ENCODE measurements around the gene RALGAPA2. TPM values are rescaled to one million over a fixed set of nuclear protein-coding genes. Genes with fewer than 3 reads are reported as not detected.

RALGAPA2 gene
- total RNA-seq, 1 experiment from 2014 or later: 9.8 TPM

- no peaks in the 10 kb centered on the region for H3K27me3 ChIP-seq (ENCODE audit: low read length)
- H2AFZ ChIP-seq (ENCODE audit: low read length): no peak overlapping the region
- POLR2A ChIA-PET (ENCODE audit: unreplicated experiment): no interaction called here
- no peaks in the 10 kb centered on the region for H3K36me3 ChIP-seq (ENCODE audit: low read depth, low read length)
- H3K4me1 ChIP-seq (ENCODE audit: insufficient read depth, low read length): peaks cover 6% of the 10 kb centered on the region
- no peaks in the 10 kb centered on the region for H3K9me3 ChIP-seq (ENCODE audit: low read length)
- ATAC-seq (no peak), DNase-seq (no peak)
- no TSS peak for BruUV-seq (replicated peaks)
- H4K20me1 ChIP-seq (ENCODE audit: low read length): no peaks in the 10 kb centered on the region
- H3K9ac ChIP-seq (ENCODE audit: low read length): no peak overlapping the region
- H3K79me2 ChIP-seq (ENCODE audit: low read length): no peaks in the 10 kb centered on the region
- CTCF ChIA-PET: interaction anchor here (0.6 kb wide), 1 partner anchor 68 kb away, joined by 3 read pairs; no protein-coding TSS in a partner anchor
- H3F3A ChIP-seq (ENCODE audit: low read length, unreplicated experiment): no peaks in the 10 kb centered on the region
- no peak overlapping the region for H3K27ac ChIP-seq (ENCODE audit: low read length)
- TF ChIP-seq, protein P1, sequence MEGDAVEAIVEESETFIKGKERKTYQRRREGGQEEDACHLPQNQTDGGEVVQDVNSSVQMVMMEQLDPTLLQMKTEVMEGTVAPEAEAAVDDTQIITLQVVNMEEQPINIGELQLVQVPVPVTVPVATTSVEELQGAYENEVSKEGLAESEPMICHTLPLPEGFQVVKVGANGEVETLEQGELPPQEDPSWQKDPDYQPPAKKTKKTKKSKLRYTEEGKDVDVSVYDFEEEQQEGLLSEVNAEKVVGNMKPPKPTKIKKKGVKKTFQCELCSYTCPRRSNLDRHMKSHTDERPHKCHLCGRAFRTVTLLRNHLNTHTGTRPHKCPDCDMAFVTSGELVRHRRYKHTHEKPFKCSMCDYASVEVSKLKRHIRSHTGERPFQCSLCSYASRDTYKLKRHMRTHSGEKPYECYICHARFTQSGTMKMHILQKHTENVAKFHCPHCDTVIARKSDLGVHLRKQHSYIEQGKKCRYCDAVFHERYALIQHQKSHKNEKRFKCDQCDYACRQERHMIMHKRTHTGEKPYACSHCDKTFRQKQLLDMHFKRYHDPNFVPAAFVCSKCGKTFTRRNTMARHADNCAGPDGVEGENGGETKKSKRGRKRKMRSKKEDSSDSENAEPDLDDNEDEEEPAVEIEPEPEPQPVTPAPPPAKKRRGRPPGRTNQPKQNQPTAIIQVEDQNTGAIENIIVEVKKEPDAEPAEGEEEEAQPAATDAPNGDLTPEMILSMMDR (conservative IDR thresholded peaks at IDR 0.05; ENCODE audit: low read depth, low read length): no peak
- H3K4me2 ChIP-seq (ENCODE audit: low read length): no peak overlapping the region
- intact Hi-C loops (cut with micrococcal nuclease): no loop called here
- H3K4me3 ChIP-seq (ENCODE audit: low read length): no peak overlapping the region
- H3K9me2 ChIP-seq (replicated peaks; ENCODE audit: low read length): no peaks in the 10 kb centered on the region
These were observed 186.7 kb downstream of the RALGAPA2 start for GRCh38 chr20:20525756-20526155.

DNA sequence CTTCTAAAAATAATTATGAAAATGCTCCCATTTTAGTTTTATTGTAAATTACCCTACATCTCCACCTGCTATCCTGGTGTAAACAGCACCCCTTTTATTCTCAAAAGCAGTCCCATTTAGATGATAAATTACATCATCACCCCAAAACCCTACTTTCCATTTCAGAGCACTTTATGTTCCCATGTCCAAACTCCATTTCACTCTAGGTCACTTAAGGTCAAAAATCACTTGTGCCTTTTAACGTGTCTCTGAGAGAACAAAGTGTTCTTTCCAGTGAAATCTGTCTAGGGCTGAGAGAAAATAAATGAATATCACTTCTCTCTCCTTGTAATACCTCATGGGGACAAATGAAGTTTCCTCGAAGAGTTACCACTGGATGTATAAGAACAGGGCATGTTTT lies 187.2 kb downstream of the RALGAPA2 start:
- intact Hi-C loops (cut with micrococcal nuclease): no loop called here
- no peak overlapping the region for H3K9ac ChIP-seq (ENCODE audit: low read length)
- ATAC-seq: no peak
- no peaks in the 10 kb centered on the region for H3F3A ChIP-seq (ENCODE audit: low read length, unreplicated experiment)
- ChIA-PET CTCF (no interaction called here), POLR2A (ENCODE audit: unreplicated experiment) (no interaction called here)
- H2AFZ ChIP-seq (ENCODE audit: low read length): no peak overlapping the region
- no peaks in the 10 kb centered on the region for H3K36me3 ChIP-seq (ENCODE audit: low read depth, low read length)
- no peaks in the 10 kb centered on the region for H3K9me2 ChIP-seq (replicated peaks; ENCODE audit: low read length)
- no peak for DNase-seq
- H3K9me3 ChIP-seq (ENCODE audit: low read length): no peaks in the 10 kb centered on the region
- peaks cover 12% of the 10 kb centered on the region for H3K4me1 ChIP-seq (ENCODE audit: insufficient read depth, low read length)
- no peaks in the 10 kb centered on the region for H3K79me2 ChIP-seq (ENCODE audit: low read length)
- no peaks in the 10 kb centered on the region for H3K27me3 ChIP-seq (ENCODE audit: low read length)
- no TSS peak for BruUV-seq (replicated peaks)
- H4K20me1 ChIP-seq (ENCODE audit: low read length): no peaks in the 10 kb centered on the region
- H3K4me2 ChIP-seq (ENCODE audit: low read length): no peak overlapping the region
- H3K27ac ChIP-seq (ENCODE audit: low read length): no peak overlapping the region
- no peak overlapping the region for H3K4me3 ChIP-seq (ENCODE audit: low read length)
- TF ChIP-seq, protein P1 (conservative IDR thresholded peaks at IDR 0.05; ENCODE audit: low read depth, low read length): no peak
- TF ChIP-seq EZH2 (IDR thresholded peaks at IDR 0.05; ENCODE audit: low read length, unreplicated experiment): no peak
- no peak for TF ChIP-seq EZH2phosphoT487 (IDR thresholded peaks at IDR 0.05; ENCODE audit: borderline replicate concordance, low read length)

DNA sequence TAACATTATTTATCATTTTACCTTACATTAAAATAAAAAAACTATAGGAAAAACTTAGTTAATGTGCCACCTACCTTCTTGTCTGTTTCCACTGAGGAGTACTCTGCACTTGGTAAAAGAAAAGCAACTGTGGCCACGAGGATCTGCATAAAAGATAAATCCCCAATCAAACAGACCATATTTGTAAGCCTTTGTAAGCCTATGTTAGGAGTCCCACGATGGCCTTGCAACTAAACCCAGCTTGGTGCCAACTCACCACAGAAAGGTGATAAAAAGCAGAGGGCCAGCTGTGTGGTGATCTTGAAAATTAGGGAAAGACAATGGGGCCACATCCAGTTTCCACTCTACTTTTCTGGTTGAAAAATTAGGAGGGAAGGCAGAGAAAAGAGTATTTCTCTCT lies 187.7 kb downstream of the RALGAPA2 start:
- DNase-seq: no peak
- Histone ChIP-seq H3K9me2 (replicated peaks; ENCODE audit: low read length) (no peaks in the 10 kb centered on the region), H3F3A (ENCODE audit: low read length, unreplicated experiment) (no peaks in the 10 kb centered on the region), H2AFZ (ENCODE audit: low read length) (no peak overlapping the region), H3K36me3 (ENCODE audit: low read depth, low read length) (no peaks in the 10 kb centered on the region), H4K20me1 (ENCODE audit: low read length) (no peaks in the 10 kb centered on the region), H3K79me2 (ENCODE audit: low read length) (no peaks in the 10 kb centered on the region), H3K4me3 (ENCODE audit: low read length) (no peak overlapping the region), H3K27ac (ENCODE audit: low read length) (no peak overlapping the region), H3K27me3 (ENCODE audit: low read length) (no peaks in the 10 kb centered on the region), H3K9ac (ENCODE audit: low read length) (no peak overlapping the region), H3K4me2 (ENCODE audit: low read length) (no peak overlapping the region), H3K9me3 (ENCODE audit: low read length) (no peaks in the 10 kb centered on the region), H3K4me1 (ENCODE audit: insufficient read depth, low read length) (peaks cover 16% of the 10 kb centered on the region)
- POLR2A ChIA-PET (ENCODE audit: unreplicated experiment): no interaction called here
- no peak for ATAC-seq
- CTCF ChIA-PET: no interaction called here
- intact Hi-C loops (cut with micrococcal nuclease): no loop called here
- no peak for TF ChIP-seq EZH2phosphoT487 (IDR thresholded peaks at IDR 0.05; ENCODE audit: borderline replicate concordance, low read length)
- no peak for TF ChIP-seq EZH2 (IDR thresholded peaks at IDR 0.05; ENCODE audit: low read length, unreplicated experiment)
- TF ChIP-seq, protein P1 (conservative IDR thresholded peaks at IDR 0.05; ENCODE audit: low read depth, low read length): no peak
- no TSS peak for BruUV-seq (replicated peaks)
